BJ (cell line): ENCODE results near the gene SEC23IP. TPM values are rescaled to one million over a fixed set of nuclear protein-coding genes. Genes with fewer than 3 reads are reported as not detected.
"Not testable (repeated sequence)": the region's sequence is repeated elsewhere in the genome, so short reads cannot be mapped to it uniquely, and the experiment has no call there.

Experiments used
- CTCF ChIA-PET: fragments of 350-600 bp; formaldehyde crosslinking; extraction: SDS; loops from one replicate; lab custom pipeline; 2021; ENCODE audit warnings: antibody characterized with exemption, inconsistent platforms; lab: Yijun Ruan, JAX
- POLR2A ChIA-PET: fragments of 300-600 bp; sonication (Branson Sonifier 250); formaldehyde crosslinking; extraction: SDS; loops from one replicate; lab custom pipeline; 2021; ENCODE audit warnings: antibody characterized with exemption; lab: Charles Lee
- DNase-seq: peaks from one replicate; pipeline ENCODE4 v3.0.0-alpha.2; 2011; ENCODE audit warnings: low read depth
- H3K27me3 ChIP-seq: 2 replicates; pipeline ENCODE4 v1.6.0; 2011; ENCODE audit warnings: low read length; ENCODE audit not compliant: control insufficient read depth, insufficient read depth
- H3K36me3 ChIP-seq: 2 replicates; pipeline ENCODE4 v1.5.1; 2011; ENCODE audit warnings: low read length; ENCODE audit not compliant: control insufficient read depth, insufficient read depth
- H3K4me3 ChIP-seq: 2 replicates; pipeline ENCODE4 v1.5.1; 2011; ENCODE audit warnings: low read depth, mild to moderate bottlenecking, control low read depth, low read length
- polyA plus RNA-seq: library from polyadenylated mRNA; depleted of rRNA; stranded (reverse); fragments of >200 nt; gene quantifications from 2 replicates; pipeline ENCODE4 v1.2.3, GENCODE V29; 2011
- TF ChIP-seq, protein P1 (sequence below): IDR thresholded peaks from 2 replicates; pipeline ENCODE4 v1.5.1; 2011; ENCODE audit warnings: low read depth, mild to moderate bottlenecking, control low read depth, inconsistent platforms, low read length, moderate library complexity; ENCODE audit not compliant: insufficient read depth

SEC23IP gene
- polyA plus RNA-seq, 1 experiment: 42.2 TPM

DNA sequence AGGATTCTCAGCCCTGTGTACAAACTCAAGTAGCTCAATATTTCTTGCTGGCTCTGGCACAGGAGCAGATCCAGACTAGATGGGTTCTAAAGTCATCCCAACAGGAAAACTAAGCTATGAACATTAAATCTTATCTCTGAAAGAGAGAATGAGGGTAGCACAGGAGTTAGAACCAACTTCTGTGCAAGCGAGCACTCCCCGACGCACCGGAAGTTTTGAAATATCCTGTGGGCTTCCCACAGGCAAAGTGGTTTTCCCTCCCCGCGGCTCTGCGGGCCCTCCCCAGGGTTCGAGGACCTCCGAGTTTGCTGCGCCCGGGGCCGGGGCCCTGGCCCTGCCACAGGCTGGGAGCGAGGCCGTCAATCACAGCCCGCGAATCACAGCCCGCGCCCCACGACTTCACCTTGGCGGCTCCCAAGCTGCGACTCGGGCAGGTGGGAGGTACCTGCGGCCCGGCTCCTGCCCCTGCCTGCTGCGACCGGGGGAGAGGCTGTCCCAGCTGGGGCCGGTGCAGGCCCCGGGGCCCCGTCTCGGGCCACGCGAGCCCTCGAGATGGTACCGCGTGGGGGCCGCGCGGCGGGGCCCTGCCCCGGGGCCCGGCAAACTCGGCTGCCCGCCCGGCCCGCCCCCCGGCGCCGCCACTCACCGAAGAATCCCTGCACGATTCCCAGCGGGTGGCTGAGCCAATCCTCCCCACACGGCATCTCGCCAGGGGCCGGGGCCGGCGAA is 20.5 kb upstream of the SEC23IP start:
- POLR2A ChIA-PET: interaction anchor here (0.7 to 1.6 kb wide), 4 partner anchors 12 to 337 kb away, joined by 3 to 7 read pairs (median 4); partner anchors contain the start of gene SEC23IP

DNA sequence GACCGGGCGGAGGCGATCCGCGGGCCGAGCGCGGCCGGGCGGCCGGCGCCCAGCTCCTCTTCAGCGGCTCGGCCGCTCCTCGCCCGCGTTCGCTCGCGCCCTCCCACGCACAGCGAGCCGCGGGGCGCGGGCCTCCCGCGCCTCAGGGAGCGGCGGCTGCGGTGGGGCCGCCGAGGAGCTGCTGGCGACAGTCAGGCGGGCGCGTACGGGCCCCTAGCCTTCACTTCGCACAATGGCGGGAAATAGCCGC is 20.0 kb upstream of the SEC23IP start, which contains the start of gene MCMBP:
MCMBP (minus strand) TSS at position 234 of the 250 bp plus-strand sequence. CDS start 259 bp downstream, outside the sequence.
- no peaks in the 10 kb centered on the region for H3K27me3 ChIP-seq
- CTCF ChIA-PET: interaction anchor here (0.6 to 2.9 kb wide), 2 partner anchors 122 to 467 kb away, joined by 4 to 14 read pairs; no protein-coding TSS in a partner anchor
- peak within 1 kb of the TSS; percentile 85 for H3K4me3 ChIP-seq
- no peaks in the 10 kb centered on the region for H3K36me3 ChIP-seq
- POLR2A ChIA-PET: interaction anchor here (0.7 to 1.6 kb wide), 2 partner anchors 13 to 20 kb away, joined by 3 to 7 read pairs; partner anchors contain the start of gene SEC23IP
- TF ChIP-seq, protein P1, sequence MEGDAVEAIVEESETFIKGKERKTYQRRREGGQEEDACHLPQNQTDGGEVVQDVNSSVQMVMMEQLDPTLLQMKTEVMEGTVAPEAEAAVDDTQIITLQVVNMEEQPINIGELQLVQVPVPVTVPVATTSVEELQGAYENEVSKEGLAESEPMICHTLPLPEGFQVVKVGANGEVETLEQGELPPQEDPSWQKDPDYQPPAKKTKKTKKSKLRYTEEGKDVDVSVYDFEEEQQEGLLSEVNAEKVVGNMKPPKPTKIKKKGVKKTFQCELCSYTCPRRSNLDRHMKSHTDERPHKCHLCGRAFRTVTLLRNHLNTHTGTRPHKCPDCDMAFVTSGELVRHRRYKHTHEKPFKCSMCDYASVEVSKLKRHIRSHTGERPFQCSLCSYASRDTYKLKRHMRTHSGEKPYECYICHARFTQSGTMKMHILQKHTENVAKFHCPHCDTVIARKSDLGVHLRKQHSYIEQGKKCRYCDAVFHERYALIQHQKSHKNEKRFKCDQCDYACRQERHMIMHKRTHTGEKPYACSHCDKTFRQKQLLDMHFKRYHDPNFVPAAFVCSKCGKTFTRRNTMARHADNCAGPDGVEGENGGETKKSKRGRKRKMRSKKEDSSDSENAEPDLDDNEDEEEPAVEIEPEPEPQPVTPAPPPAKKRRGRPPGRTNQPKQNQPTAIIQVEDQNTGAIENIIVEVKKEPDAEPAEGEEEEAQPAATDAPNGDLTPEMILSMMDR: no peak
- no peak for DNase-seq

More for the DNA sequence above, 20.5 kb upstream of the SEC23IP start:
- Histone ChIP-seq H3K4me3 (peak overlapping the region; percentile 85), H3K36me3 (no peaks in the 10 kb centered on the region), H3K27me3 (no peaks in the 10 kb centered on the region)
- no peak for DNase-seq
- TF ChIP-seq, protein P1: no peak
- CTCF ChIA-PET: interaction anchor here (0.6 to 2.9 kb wide), 2 partner anchors 121 to 468 kb away, joined by 4 to 14 read pairs; no protein-coding TSS in a partner anchor

DNA sequence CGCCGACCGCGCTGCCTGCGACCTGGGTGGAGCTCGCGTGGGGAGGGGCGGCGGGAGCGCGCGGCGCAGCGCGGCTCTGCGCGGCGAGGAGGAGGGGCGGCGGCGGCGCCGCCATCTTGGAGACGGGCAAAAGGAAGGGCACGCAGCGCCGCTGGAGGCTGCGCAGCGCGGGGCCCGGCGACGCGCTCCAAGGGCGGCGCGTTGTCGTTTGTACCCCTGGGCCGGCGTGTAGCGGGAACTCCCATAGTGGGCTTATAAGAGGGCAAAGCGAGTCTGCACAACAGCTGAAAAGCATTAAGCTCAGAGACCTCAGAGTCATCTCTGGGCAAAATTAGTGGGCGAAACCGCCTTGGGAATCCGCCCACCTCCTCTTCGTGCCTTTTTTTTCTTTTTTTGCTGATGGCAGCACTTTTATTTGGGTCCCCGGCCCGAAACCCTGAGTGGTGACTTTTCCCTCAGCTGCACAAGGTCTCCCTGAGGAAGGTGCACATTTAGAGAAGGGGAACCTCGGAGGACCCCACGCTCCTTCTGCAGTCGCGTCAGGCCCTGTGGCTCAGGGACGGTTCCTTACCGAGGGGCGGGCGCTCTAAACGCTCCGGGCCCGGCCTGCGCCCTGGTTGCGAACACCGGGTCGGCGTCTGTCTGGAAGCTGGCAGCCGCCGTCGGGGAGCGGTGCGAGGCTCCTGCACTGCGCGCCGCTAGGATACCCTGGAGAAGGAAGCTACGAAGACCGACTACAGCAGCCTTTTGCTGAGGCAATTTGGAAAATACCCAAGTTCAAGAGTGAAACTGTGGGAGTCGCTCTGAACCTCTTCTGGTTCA is 19.5 kb upstream of the SEC23IP start:
- ChIA-PET CTCF (interaction anchor here (0.6 to 2.9 kb wide), 2 partner anchors 122 to 467 kb away, joined by 4 to 14 read pairs; no protein-coding TSS in a partner anchor), POLR2A (interaction anchor here (1.6 kb wide), 1 partner anchor 19 kb away, joined by 7 read pairs; the partner anchor contains the start of gene SEC23IP)
- H3K27me3 ChIP-seq: no peaks in the 10 kb centered on the region
- TF ChIP-seq, protein P1: 0 out of 2 replicates have a peak, but pooled peaks have one; percentile 6
- no peak for DNase-seq
- peak overlapping the region; percentile 85 for H3K4me3 ChIP-seq
- no peaks in the 10 kb centered on the region for H3K36me3 ChIP-seq

DNA sequence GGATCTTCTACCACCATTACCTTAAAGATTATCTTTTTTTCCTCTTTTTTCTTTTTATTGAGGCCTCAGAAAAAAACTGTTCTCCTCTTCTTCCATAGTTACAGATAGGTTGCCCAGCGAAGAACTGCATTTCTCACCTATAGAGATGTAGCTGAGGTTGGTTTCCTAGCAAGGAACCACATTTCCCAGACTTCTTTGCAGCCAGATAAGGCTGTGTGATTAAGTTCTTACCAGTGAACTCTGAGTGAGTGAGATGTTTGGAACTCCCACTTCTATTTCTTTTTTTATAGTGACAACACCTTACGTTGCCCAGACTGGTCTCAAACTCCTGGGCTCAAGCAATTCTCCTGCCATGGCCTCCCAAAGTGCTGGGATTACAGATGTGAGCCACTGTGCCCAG is 14.0 kb upstream of the SEC23IP start:
- Histone ChIP-seq H3K4me3 (no peak overlapping the region), H3K27me3 (no peaks in the 10 kb centered on the region), H3K36me3 (no peaks in the 10 kb centered on the region)
- TF ChIP-seq, protein P1: no peak
- ChIA-PET CTCF (no interaction called here), POLR2A (no interaction called here)
- DNase-seq: no peak

DNA sequence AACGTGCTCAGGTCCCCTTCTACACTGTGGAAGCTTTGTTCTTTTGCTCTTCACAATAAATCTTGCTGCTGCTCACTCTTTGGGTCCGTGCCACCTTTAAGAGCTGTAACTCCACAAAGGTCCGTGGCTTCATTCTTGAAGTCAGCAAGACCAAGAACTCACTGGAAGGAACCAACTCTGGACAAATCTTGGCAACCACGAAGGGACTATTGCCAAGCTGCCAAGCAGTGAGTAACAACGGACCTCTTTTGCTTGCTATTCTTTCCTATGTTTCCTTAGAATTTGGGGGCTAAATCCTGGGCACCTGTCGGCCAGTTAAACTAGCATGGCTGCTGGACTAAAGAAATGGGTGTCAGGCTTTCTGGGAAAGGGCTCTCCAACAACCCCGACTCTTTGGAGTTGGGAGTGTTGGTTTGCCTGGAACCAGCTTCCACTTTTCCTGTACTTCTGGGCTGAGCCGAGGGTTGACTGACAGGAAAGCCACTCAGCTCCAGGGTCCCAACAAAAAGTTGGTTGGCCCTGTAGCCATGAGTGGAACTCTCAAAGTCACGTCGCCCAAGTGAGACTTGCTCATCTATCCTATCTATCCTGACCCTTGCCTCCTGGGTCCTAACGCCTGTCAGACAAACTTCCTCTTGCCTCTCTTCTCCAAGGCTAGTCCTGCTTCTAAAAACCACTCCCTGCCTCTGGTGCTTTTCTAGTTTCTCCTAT is 8.5 kb upstream of the SEC23IP start:
- CTCF ChIA-PET, DNase-seq, POLR2A ChIA-PET, H3K36me3 ChIP-seq, H3K27me3 ChIP-seq, H3K4me3 ChIP-seq: not testable (repeated sequence)

DNA sequence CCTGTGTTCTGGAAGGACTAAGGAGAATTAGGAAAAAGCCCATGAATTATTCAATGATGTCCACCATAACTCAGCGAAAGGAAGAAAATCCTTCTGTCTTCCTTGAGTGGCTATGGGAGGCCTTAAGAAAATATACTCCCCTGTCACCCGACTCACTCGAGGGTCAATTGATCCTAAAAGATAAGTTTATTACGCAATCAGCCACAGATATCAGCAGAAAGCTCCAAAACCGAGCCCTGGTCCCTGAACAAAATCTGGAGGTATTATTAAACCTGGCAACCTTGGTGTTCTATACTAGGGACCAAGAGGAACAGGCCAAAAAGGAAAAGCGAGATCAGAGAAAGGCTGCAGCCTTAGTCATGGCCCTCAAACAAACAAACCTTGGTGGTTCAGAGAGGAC is 6.5 kb upstream of the SEC23IP start:
- DNase-seq, CTCF ChIA-PET, POLR2A ChIA-PET, H3K27me3 ChIP-seq, H3K36me3 ChIP-seq, H3K4me3 ChIP-seq: not testable (repeated sequence)

DNA sequence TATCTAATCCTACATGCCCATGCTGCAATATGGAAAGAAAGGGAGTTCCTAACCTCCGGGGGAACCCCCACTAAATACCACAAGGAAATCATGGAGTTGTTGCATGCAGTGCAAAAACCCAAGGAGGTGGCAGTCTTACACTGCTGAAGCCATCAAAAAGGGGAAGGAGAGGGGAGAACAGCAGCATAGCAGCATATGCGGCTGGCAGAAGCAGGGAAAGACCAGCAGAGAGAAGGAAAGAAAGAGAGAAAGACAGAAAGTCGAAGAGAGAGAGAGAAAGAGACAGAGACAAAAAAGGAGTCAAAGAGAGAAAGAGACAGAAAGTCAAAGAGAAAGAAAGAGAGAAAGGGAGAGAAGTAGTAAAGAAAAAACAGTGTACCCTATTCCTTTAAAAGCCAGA is 3.8 kb upstream of the SEC23IP start:
- H3K4me3 ChIP-seq, DNase-seq, POLR2A ChIA-PET, H3K36me3 ChIP-seq, H3K27me3 ChIP-seq, CTCF ChIA-PET: not testable (repeated sequence)

DNA sequence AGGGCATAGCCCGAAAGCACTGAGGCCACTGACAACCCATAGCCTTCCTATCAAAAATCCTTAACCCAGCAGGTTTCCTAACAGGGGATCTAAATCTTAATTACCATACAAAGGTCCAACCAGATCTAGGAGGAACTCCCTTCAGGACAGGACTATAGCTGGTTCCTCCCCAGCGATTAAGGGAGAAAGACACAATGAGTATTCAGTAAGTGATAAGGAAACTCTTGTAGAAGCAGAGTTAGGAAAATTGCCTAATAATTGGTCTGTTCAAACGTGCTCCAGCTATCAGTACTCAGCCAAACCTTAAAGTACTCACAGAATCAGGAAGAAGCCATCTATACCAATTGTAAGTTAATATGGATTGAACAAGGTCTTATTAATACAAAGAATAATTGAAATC is 3.3 kb upstream of the SEC23IP start:
- POLR2A ChIA-PET, H3K27me3 ChIP-seq, DNase-seq, CTCF ChIA-PET, H3K36me3 ChIP-seq, H3K4me3 ChIP-seq: not testable (repeated sequence)
